A549 (cell line): Measurements from ENCODE around the gene LPCAT1. TPM values are rescaled to one million over a fixed set of nuclear protein-coding genes. Genes with fewer than 3 reads are reported as not detected.

Source experiments
- ATAC-seq, 2 experiments: fragments of 200-7000 bp in 1 of 2; fragments of >200 bp in 1 of 2; cut with Nextera tagmentation in 1 of 2; cut with Tn5 transposase in 1 of 2; 3 replicates each; pipeline versions ENCODE4 v1.8.0 to v1.9.1; 2018 to 2020; ENCODE audit warnings: mild to moderate bottlenecking in 1 of 2, moderate library complexity in 1 of 2
- CTCF ChIA-PET: fragments of 300-600 bp; sonication (Branson Sonifier 250); formaldehyde crosslinking; extraction: SDS; loops from one replicate; lab custom pipeline; 2021; ENCODE audit warnings: antibody characterized with exemption, inconsistent platforms; lab: Yijun Ruan, JAX
- POLR2A ChIA-PET: fragments of 350-600 bp; formaldehyde crosslinking; extraction: SDS; loops from one replicate; lab custom pipeline; 2021; ENCODE audit warnings: antibody characterized with exemption, inconsistent platforms; lab: Yijun Ruan, JAX
- DNase-seq, 2 experiments: peaks; one replicate each; pipeline versions ENCODE4 v3.0.0 to v3.0.0-alpha.2; 2011 to 2016; ENCODE audit warnings: low read depth in 1 of 2, low spot score in 1 of 2
- FAIRE-seq: peaks from 2 replicates; lab custom pipeline; 2011; peaks lifted over from hg19 to GRCh38; lab: Jason Lieb, UNC
- H3K27ac ChIP-seq, 2 experiments: fragments of >200 bp; sonication (Bioruptor Twin); formaldehyde crosslinking; 3 replicates each; pipeline ENCODE4 v1.5.1; 2016 to 2017
- H3K4me1 ChIP-seq: fragments of >200 bp; sonication (Bioruptor Twin); formaldehyde crosslinking; 3 replicates; pipeline ENCODE4 v1.6.1; 2016
- H3K4me2 ChIP-seq: fragments of >200 bp; sonication (Bioruptor Twin); formaldehyde crosslinking; 3 replicates; pipeline ENCODE4 v1.6.1; 2016
- H3K4me3 ChIP-seq: fragments of >200 bp; sonication (Bioruptor Twin); formaldehyde crosslinking; 3 replicates; pipeline ENCODE4 v1.5.1; 2016
- H3K9me3 ChIP-seq: fragments of >200 bp; sonication (Bioruptor Twin); formaldehyde crosslinking; 3 replicates; pipeline ENCODE4 v1.6.1; 2016
- BHLHE40 ChIP-seq: IDR thresholded peaks from 2 replicates; pipeline ENCODE4 v1.6.1; 2012; ENCODE audit warnings: low read depth, low read length, inconsistent platforms
- CEBPB ChIP-seq, 2 experiments: fragments of >200 bp in 1 of 2; sonication (Bioruptor Twin) in 1 of 2; formaldehyde crosslinking in 1 of 2; IDR thresholded peaks; 2 replicates each; pipeline ENCODE4 v1.6.1; 2012 to 2016
- CHD2 ChIP-seq: fragments of 150-350 bp; IDR thresholded peaks from 2 replicates; pipeline ENCODE4 v1.6.1; 2014; ENCODE audit warnings: low read length; ENCODE audit not compliant: partially characterized antibody
- CHD4 ChIP-seq: fragments of 200-600 bp; sonication (generic); IDR thresholded peaks from 2 replicates; pipeline ENCODE4 v1.6.1; 2016; ENCODE audit warnings: antibody characterized with exemption, mild to moderate bottlenecking, borderline replicate concordance
- E2F6 ChIP-seq: IDR thresholded peaks from 2 replicates; pipeline ENCODE4 v1.6.1; 2012; ENCODE audit warnings: low read depth, borderline replicate concordance
- EHF ChIP-seq: fragments of 250-450 bp; sonication (Bioruptor Pico); IDR thresholded peaks from 2 replicates; pipeline ENCODE4 v1.5.0; 2020; ENCODE audit warnings: mild to moderate bottlenecking
- EHMT2 ChIP-seq: fragments of 200-600 bp; sonication (generic); IDR thresholded peaks from 2 replicates; pipeline ENCODE4 v1.6.1; 2016; ENCODE audit warnings: antibody characterized with exemption, low read depth, mild to moderate bottlenecking, moderate library complexity
- EP300 ChIP-seq, 2 experiments: fragments of >200 bp; sonication (Bioruptor Twin); formaldehyde crosslinking; IDR thresholded peaks; 2 replicates in 1 of 2; 3 replicates in 1 of 2; pipeline ENCODE4 v1.6.1; 2016 to 2017
- ESRRA ChIP-seq: fragments of 150-350 bp; IDR thresholded peaks from 2 replicates; pipeline ENCODE4 v1.6.1; 2014; ENCODE audit warnings: mild to moderate bottlenecking, low read length, borderline replicate concordance
- FOSB ChIP-seq: fragments of 250-450 bp; sonication (Bioruptor Pico); IDR thresholded peaks from 2 replicates; pipeline ENCODE4 v1.5.0; 2020; ENCODE audit warnings: mild to moderate bottlenecking, moderate library complexity
- FOXS1 ChIP-seq: fragments of 250-450 bp; sonication (Bioruptor Pico); IDR thresholded peaks from 2 replicates; pipeline ENCODE4 v1.5.0; 2020; ENCODE audit warnings: mild to moderate bottlenecking, moderate library complexity
- HDAC2 ChIP-seq: fragments of 200-600 bp; sonication (generic); IDR thresholded peaks from 2 replicates; pipeline ENCODE4 v1.6.1; 2016
- HOXA7 ChIP-seq: fragments of 250-450 bp; sonication (Bioruptor Pico); IDR thresholded peaks from 2 replicates; pipeline ENCODE4 v1.5.0; 2020; ENCODE audit warnings: mild to moderate bottlenecking, moderate library complexity
- JUNB ChIP-seq: fragments of >200 bp; sonication (Bioruptor Twin); formaldehyde crosslinking; IDR thresholded peaks from 2 replicates; pipeline ENCODE4 v1.6.1; 2016
- KDM1A ChIP-seq: fragments of 200-600 bp; sonication (generic); IDR thresholded peaks from 2 replicates; pipeline ENCODE4 v1.6.1; 2016; ENCODE audit warnings: low read depth, mild to moderate bottlenecking
- MAZ ChIP-seq: fragments of 150-350 bp; IDR thresholded peaks from 2 replicates; pipeline ENCODE4 v1.6.1; 2014; ENCODE audit warnings: antibody characterized with exemption, low read depth, low read length, borderline replicate concordance
- MYC ChIP-seq: IDR thresholded peaks from 2 replicates; pipeline ENCODE4 v1.6.1; 2012; ENCODE audit warnings: mild to moderate bottlenecking, inconsistent platforms, low read length, improper control_type of control experiment, borderline replicate concordance
- NFE2L2 ChIP-seq: fragments of 150-350 bp; conservative IDR thresholded peaks from 2 replicates; pipeline ENCODE4 v1.6.1; 2014; ENCODE audit warnings: low read length
- NPAS2 ChIP-seq: fragments of 250-450 bp; sonication (Bioruptor Pico); IDR thresholded peaks from 2 replicates; pipeline ENCODE4 v1.8.0; 2022; ENCODE audit warnings: mild to moderate bottlenecking, moderate library complexity, borderline replicate concordance
- PHF8 ChIP-seq: fragments of 200-600 bp; sonication (generic); IDR thresholded peaks from 2 replicates; pipeline ENCODE4 v1.6.1; 2016; ENCODE audit warnings: low read depth, mild to moderate bottlenecking, antibody characterized with exemption, moderate library complexity, borderline replicate concordance
- POLR2A ChIP-seq: IDR thresholded peaks from 2 replicates; pipeline ENCODE4 v1.6.1; 2012; ENCODE audit warnings: mild to moderate bottlenecking, low read length
- POLR2AphosphoS2 ChIP-seq: conservative IDR thresholded peaks from 2 replicates; pipeline ENCODE4 v1.6.1; 2012; ENCODE audit warnings: low read length, improper control_type of control experiment, inconsistent platforms
- RAD21 ChIP-seq, 2 experiments: fragments of >200 bp in 1 of 2; sonication (Bioruptor Twin) in 1 of 2; formaldehyde crosslinking in 1 of 2; IDR thresholded peaks in 1 of 2; conservative IDR thresholded peaks in 1 of 2; 2 replicates in 1 of 2; 3 replicates in 1 of 2; pipeline ENCODE4 v1.6.1; 2012 to 2018; ENCODE audit warnings: inconsistent platforms in 1 of 2
- RARB ChIP-seq: fragments of 250-450 bp; sonication (Bioruptor Pico); IDR thresholded peaks from 2 replicates; pipeline ENCODE4 v1.8.0; 2021; ENCODE audit warnings: mild to moderate bottlenecking, moderate library complexity
- RCOR1 ChIP-seq: fragments of 150-350 bp; IDR thresholded peaks from 2 replicates; pipeline ENCODE4 v1.6.1; 2014; ENCODE audit warnings: antibody characterized with exemption, low read length, low read depth
- RFX5 ChIP-seq: fragments of 450-650 bp; IDR thresholded peaks from 2 replicates; pipeline ENCODE4 v1.7.1; 2014; ENCODE audit warnings: antibody characterized with exemption, mild to moderate bottlenecking, moderate library complexity
- RNF2 ChIP-seq: fragments of 200-600 bp; sonication (generic); IDR thresholded peaks from 2 replicates; pipeline ENCODE4 v1.6.1; 2016; ENCODE audit warnings: low read depth, mild to moderate bottlenecking, antibody characterized with exemption, moderate library complexity, borderline replicate concordance
- SMC3 ChIP-seq: fragments of >200 bp; sonication (Bioruptor Twin); formaldehyde crosslinking; IDR thresholded peaks from 3 replicates; pipeline ENCODE4 v1.6.1; 2018; ENCODE audit warnings: inconsistent platforms
- ZC3H11A ChIP-seq: fragments of 450-650 bp; IDR thresholded peaks from 2 replicates; pipeline ENCODE4 v1.6.1; 2014; ENCODE audit warnings: antibody characterized with exemption, mild to moderate bottlenecking
- ZSCAN20 ChIP-seq: fragments of 250-450 bp; sonication (Bioruptor Pico); IDR thresholded peaks from 2 replicates; pipeline ENCODE4 v1.8.0; 2022; ENCODE audit warnings: mild to moderate bottlenecking, moderate library complexity
- WGBS: methylation state at CpG from one replicate; pipeline ENCODE4 v1.1.6; 2017; ENCODE audit errors: missing lambda C conversion rate; 5-methylcytosine and 5-hydroxymethylcytosine counted together
- polyA plus RNA-seq, 4 experiments: library from polyadenylated mRNA; depleted of rRNA in 3 of 4; stranded (reverse); fragments of >200 nt; fragmentation: RNase III in 1 of 4; extraction: RNeasy Plus Mini Kit Qiagen cat#74134 plus additional on column Dnase treatment in 1 of 4; gene quantifications; 2 replicates in 3 of 4; 3 replicates in 1 of 4; pipeline ENCODE4 v1.2.3, GENCODE V29; 2011 to 2017
- TF ChIP-seq, protein P1 (sequence below): fragments of 250-450 bp; sonication (Bioruptor Pico); IDR thresholded peaks from 2 replicates; pipeline ENCODE4 v1.5.0; 2021; ENCODE audit warnings: mild to moderate bottlenecking, moderate library complexity, borderline replicate concordance
- TF ChIP-seq, protein P2 (sequence below): fragments of 450-650 bp; IDR thresholded peaks from 2 replicates; pipeline ENCODE4 v1.6.1; 2014; ENCODE audit warnings: antibody characterized with exemption
- TF ChIP-seq, protein P3 (sequence below): fragments of 250-450 bp; sonication (Bioruptor Pico); IDR thresholded peaks from 2 replicates; pipeline ENCODE4 v1.5.0; 2020; ENCODE audit warnings: low read depth, mild to moderate bottlenecking, moderate library complexity
- TF ChIP-seq, protein P4 (sequence below): IDR thresholded peaks from 2 replicates; pipeline ENCODE4 v1.6.1; 2012
- TF ChIP-seq, protein P5 (sequence below): fragments of 150-350 bp; IDR thresholded peaks from 2 replicates; pipeline ENCODE4 v1.6.1; 2014; ENCODE audit warnings: low read depth, mild to moderate bottlenecking, low read length
- TF ChIP-seq, protein P6 (sequence below): fragments of >200 bp; sonication (Bioruptor Twin); formaldehyde crosslinking; IDR thresholded peaks from 2 replicates; pipeline ENCODE4 v1.6.1; 2016

The LPCAT1 gene
- polyA plus RNA-seq, 2 of the 4 experiments (the other 2 are of a cell fraction): 22.9 to 74.9 TPM

DNA sequence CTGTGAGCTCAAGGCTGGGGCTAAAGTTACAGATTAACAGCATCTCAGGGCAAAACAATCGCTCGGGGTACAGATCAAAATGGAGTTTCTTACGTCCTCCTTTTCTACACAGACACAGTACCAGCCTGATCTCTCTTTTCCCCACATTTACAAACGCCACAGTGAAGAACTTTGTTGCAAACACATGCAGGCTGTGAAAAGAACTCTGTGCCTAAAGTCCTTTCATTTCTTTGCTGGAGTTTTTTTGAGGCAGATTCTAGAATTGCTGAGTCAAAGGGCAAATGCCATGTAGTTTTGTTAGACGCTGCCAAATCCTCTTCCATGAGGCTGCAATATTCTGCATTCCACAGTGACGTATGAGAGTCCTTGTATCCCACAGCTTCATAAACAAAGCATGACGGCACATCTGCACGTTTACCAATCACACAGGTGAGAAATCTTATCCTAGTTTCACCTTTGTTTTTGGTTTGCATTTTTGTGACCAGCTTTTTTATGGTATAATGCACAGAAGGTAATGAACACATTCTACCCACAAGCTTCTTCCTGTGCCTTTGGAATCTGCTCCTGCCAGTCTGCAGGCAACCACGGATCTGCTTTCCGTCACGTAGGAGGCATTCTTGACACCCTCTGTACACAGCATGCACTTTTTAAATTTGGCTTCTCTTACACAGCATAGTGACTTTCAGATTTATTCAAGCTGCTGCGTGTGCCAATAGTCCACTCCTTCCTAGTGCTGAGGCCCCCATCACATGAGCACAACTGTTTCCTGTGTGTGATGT is 44.6 kb upstream of the LPCAT1 start:
- peaks cover 56% of the 10 kb centered on the region for H3K4me1 ChIP-seq
- TF ChIP-seq SMC3: no peak
- no peak for TF ChIP-seq RCOR1
- TF ChIP-seq NPAS2 (CRISPR knock-in tag): no peak; the same call in 1 of the 2 replicates
- no peak for TF ChIP-seq MAZ
- TF ChIP-seq HDAC2: no peak
- no peak for TF ChIP-seq POLR2AphosphoS2
- TF ChIP-seq ESRRA: no peak
- TF ChIP-seq RFX5: no peak
- TF ChIP-seq EP300 (IDR thresholded peaks at IDR 0.05): peak; percentile 8 to 32; a peak in 1 of 5 replicates
- peak; percentile 98 for TF ChIP-seq HOXA7 (CRISPR knock-in tag)
- TF ChIP-seq, protein P1, sequence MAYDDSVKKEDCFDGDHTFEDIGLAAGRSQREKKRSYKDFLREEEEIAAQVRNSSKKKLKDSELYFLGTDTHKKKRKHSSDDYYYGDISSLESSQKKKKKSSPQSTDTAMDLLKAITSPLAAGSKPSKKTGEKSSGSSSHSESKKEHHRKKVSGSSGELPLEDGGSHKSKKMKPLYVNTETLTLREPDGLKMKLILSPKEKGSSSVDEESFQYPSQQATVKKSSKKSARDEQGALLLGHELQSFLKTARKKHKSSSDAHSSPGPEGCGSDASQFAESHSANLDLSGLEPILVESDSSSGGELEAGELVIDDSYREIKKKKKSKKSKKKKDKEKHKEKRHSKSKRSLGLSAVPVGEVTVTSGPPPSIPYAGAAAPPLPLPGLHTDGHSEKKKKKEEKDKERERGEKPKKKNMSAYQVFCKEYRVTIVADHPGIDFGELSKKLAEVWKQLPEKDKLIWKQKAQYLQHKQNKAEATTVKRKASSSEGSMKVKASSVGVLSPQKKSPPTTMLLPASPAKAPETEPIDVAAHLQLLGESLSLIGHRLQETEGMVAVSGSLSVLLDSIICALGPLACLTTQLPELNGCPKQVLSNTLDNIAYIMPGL: peak; percentile 96; the same call in 1 of the 2 replicates
- TF ChIP-seq RAD21 (conservative IDR thresholded peaks at IDR 0.05 in 1 of 2, IDR thresholded peaks at IDR 0.05 in 1 of 2): no peak
- 0 out of 2 replicates have a peak, but pooled peaks have one; percentile 17 for TF ChIP-seq BHLHE40
- TF ChIP-seq CHD4: no peak
- no peak for TF ChIP-seq POLR2A
- TF ChIP-seq FOSB (CRISPR knock-in tag): peak; percentile 87
- peak; percentile 92 for TF ChIP-seq ZSCAN20 (CRISPR knock-in tag)
- TF ChIP-seq ZC3H11A: no peak
- no peak for TF ChIP-seq PHF8
- TF ChIP-seq RNF2: no peak
- TF ChIP-seq EHF (CRISPR knock-in tag): peak; percentile 99
- peak; percentile 97 for TF ChIP-seq FOXS1 (CRISPR knock-in tag)
- TF ChIP-seq CHD2: no peak
- TF ChIP-seq, protein P2, sequence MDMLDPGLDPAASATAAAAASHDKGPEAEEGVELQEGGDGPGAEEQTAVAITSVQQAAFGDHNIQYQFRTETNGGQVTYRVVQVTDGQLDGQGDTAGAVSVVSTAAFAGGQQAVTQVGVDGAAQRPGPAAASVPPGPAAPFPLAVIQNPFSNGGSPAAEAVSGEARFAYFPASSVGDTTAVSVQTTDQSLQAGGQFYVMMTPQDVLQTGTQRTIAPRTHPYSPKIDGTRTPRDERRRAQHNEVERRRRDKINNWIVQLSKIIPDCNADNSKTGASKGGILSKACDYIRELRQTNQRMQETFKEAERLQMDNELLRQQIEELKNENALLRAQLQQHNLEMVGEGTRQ: no peak
- TF ChIP-seq RARB (CRISPR knock-in tag): peak; percentile 94
- TF ChIP-seq MYC: no peak
- TF ChIP-seq, protein P3, sequence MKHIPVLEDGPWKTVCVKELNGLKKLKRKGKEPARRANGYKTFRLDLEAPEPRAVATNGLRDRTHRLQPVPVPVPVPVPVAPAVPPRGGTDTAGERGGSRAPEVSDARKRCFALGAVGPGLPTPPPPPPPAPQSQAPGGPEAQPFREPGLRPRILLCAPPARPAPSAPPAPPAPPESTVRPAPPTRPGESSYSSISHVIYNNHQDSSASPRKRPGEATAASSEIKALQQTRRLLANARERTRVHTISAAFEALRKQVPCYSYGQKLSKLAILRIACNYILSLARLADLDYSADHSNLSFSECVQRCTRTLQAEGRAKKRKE: peak; percentile 99
- TF ChIP-seq, protein P4, sequence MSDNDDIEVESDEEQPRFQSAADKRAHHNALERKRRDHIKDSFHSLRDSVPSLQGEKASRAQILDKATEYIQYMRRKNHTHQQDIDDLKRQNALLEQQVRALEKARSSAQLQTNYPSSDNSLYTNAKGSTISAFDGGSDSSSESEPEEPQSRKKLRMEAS: peak; percentile 53
- no peak for TF ChIP-seq E2F6
- TF ChIP-seq EHMT2: no peak
- TF ChIP-seq, protein P5, sequence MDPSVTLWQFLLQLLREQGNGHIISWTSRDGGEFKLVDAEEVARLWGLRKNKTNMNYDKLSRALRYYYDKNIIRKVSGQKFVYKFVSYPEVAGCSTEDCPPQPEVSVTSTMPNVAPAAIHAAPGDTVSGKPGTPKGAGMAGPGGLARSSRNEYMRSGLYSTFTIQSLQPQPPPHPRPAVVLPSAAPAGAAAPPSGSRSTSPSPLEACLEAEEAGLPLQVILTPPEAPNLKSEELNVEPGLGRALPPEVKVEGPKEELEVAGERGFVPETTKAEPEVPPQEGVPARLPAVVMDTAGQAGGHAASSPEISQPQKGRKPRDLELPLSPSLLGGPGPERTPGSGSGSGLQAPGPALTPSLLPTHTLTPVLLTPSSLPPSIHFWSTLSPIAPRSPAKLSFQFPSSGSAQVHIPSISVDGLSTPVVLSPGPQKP: no peak
- TF ChIP-seq, protein P6, sequence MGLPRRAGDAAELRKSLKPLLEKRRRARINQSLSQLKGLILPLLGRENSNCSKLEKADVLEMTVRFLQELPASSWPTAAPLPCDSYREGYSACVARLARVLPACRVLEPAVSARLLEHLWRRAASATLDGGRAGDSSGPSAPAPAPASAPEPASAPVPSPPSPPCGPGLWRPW: no peak
- no peak for TF ChIP-seq KDM1A
- TF ChIP-seq CEBPB (IDR thresholded peaks at IDR 0.05): no peak
- TF ChIP-seq NFE2L2: 0 out of 2 replicates have a peak, but pooled peaks have one; percentile 18
- peak; percentile 9; the same call in 1 of the 2 replicates for TF ChIP-seq JUNB

More for the DNA sequence above, 44.6 kb upstream of the LPCAT1 start:
- Histone ChIP-seq H3K9me3 (peaks cover 4% of the 10 kb centered on the region; the same call in 1 of the 3 replicates), H3K4me2 (peak overlapping the region; percentile 48), H3K4me3 (no peak overlapping the region), H3K27ac (peak overlapping the region; percentile 79 to 87)
- ATAC-seq: peak; percentile 79 to 86
- peak in 1 of 2 experiments; percentile 86 for DNase-seq
- ChIA-PET POLR2A (interaction anchor here (1.2 kb wide), 1 partner anchor 13 kb away, joined by 4 read pairs; no protein-coding TSS in a partner anchor), CTCF (interaction anchor here (1.1 to 1.5 kb wide), 2 partner anchors 18 to 77 kb away, joined by 3 read pairs; no protein-coding TSS in a partner anchor)
- FAIRE-seq: peak; percentile 72
- WGBS: 13% methylated on average over 12 of the region's 12 CpGs
